Fibroblast of pulmonary artery (primary cell): ENCODE data around the gene ANXA11.
A peak's percentile ranks its signal among the peaks of the same experiment; 100 is the strongest.

ENCODE experiments used
- DNase-seq: peaks from one replicate; pipeline ENCODE4 v3.0.0-alpha.2; 2010; ENCODE audit warnings: low read depth
- H3K4me3 ChIP-seq: replicated peaks from 2 replicates; pipeline ENCODE4 v1.5.1; 2011; ENCODE audit warnings: low read depth, mild to moderate bottlenecking, control low read depth, low read length, moderate library complexity
- TF ChIP-seq, protein P1 (sequence below): IDR thresholded peaks from 2 replicates; pipeline ENCODE4 v1.5.1; 2011; ENCODE audit warnings: mild to moderate bottlenecking, control low read depth, low read length, inconsistent platforms; ENCODE audit errors: missing control alignments

Gene ANXA11

DNA sequence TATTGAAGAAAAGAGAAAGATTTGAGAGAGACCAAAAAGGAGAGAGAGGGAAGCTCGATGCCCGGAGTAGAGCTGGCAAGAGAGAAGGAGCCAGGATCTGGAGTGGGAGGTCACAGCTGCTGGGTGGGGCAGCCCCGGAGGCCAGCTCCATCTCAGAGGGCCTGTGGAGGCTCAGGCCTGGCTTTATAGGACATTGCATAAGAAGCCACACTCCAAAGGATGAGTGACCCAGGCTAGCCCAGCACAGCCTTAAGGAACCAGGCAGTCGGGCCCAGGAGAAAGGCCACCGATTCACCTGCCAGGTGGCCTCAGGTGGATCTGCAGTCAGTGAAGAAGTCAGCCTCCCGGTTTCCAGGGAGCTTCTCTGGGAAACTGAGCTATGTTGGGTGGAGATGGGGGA, 72.1 kb downstream of the ANXA11 start:
- TF ChIP-seq, protein P1, sequence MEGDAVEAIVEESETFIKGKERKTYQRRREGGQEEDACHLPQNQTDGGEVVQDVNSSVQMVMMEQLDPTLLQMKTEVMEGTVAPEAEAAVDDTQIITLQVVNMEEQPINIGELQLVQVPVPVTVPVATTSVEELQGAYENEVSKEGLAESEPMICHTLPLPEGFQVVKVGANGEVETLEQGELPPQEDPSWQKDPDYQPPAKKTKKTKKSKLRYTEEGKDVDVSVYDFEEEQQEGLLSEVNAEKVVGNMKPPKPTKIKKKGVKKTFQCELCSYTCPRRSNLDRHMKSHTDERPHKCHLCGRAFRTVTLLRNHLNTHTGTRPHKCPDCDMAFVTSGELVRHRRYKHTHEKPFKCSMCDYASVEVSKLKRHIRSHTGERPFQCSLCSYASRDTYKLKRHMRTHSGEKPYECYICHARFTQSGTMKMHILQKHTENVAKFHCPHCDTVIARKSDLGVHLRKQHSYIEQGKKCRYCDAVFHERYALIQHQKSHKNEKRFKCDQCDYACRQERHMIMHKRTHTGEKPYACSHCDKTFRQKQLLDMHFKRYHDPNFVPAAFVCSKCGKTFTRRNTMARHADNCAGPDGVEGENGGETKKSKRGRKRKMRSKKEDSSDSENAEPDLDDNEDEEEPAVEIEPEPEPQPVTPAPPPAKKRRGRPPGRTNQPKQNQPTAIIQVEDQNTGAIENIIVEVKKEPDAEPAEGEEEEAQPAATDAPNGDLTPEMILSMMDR, result no peak
- peak overlapping the region; percentile 64 for H3K4me3 ChIP-seq
- peak; percentile 46 for DNase-seq

DNA sequence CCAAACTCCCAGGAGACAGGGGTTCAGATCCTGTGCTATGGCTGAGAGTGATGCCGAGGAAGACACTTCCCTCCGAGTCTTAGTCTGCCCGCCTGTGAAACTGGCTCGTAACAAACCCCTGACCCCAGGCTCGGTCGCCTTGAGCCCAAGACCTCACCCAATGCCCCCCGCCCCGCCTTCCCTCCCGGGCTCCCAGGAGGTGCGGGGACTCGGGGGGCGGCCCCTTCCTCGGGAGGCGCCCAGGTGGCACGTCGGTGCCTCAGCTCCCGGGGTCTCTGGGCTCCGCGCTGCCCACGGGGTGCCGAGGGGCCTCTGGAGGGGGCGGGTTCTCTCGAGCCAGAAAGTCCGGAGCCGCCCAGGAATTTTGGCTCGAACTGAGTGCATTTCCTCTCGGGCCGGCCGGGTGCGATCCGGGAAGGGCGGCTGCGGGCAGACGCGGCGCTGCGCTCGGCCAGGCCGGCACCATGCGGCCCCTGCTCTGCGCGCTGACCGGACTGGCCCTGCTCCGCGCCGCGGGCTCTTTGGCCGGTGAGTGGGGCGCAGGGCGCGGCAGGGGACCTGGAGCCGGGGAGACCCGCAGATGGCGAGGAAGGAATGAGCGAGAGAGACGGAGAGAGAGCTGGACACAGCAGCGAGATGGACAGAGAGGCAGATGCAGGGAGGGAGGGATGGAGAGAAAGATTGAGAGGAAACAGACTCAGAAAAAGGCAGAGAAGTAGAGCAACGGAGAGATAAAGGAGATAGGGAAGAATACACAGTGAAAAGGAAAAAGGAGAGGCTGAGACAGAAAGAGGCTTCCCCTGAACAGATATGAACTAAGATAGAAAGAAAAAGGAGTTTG, 72.8 kb downstream of the ANXA11 start, which contains the start of gene PLAC9:
PLAC9 (plus strand) TSS at position 432 of the 841 bp plus-strand sequence; CDS start at position 465, 33 bp downstream.
- DNase-seq, result peak; percentile 52
- TF ChIP-seq, protein P1, result no peak
- peak within 1 kb of the TSS; percentile 64 for H3K4me3 ChIP-seq

DNA sequence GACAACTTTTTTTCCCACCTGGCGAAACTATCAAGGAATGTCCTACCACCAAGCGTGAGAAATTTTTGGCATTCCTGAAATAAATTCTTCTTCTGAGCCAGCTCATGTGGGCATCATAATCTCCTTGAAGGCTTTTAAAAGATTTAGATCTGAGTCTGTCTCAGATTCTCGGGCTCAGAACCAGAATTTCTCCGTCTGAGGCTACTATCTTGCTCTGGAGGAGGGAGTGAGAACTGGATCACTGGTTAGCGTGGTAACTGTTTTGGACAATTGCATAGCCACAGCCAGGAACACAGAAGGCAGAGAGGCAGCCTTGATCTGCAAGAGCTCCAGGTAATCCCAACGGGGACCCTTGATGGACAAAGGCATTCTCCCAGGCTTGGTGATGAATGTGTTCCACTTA, 73.8 kb downstream of the ANXA11 start:
- TF ChIP-seq, protein P1, result no peak
- DNase-seq, result peak; percentile 26
- no peak overlapping the region for H3K4me3 ChIP-seq

DNA sequence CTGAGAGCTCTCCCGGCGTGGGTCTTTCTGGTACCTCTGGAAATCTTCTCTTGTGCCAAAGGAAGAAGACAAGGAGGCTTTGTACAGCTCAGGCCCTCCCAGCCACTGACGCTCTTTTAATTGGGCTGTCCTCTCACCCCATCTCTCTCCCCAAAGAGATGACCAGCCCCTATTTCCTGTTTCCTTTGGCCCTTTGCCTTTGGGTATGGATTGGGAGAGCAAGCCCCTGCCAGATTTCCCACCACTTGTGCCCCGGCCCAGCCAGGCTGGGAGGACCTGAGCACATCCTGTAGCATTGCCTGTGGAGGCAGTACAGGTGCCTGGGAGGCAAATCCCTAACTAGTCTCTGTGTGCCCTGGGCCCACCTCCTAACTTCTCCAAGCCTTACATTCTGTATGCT, 78.5 kb downstream of the ANXA11 start:
- H3K4me3 ChIP-seq, result no peak overlapping the region
- DNase-seq, result no peak
- TF ChIP-seq, protein P1, result no peak

DNA sequence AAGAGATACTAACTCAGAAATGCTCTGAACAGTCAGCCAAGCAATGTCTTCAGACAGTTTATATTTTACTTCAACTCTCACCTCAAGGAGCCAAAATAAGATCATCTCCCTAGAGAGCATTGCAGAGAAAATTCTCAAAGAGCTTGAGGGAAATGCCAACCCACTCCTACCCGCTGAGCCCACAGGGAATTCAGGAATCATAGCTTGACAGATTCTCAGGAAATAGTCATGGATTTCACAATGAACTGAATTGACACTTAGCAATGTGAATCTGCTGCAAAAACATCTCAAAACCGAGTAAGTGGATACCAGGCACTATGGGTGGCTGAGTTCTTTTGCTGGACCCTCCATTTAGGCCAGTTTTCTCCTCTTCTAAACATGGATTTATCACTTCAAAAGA, 82.6 kb downstream of the ANXA11 start:
- DNase-seq, result peak; percentile 57
- H3K4me3 ChIP-seq, result no peak overlapping the region
- TF ChIP-seq, protein P1, result no peak

DNA sequence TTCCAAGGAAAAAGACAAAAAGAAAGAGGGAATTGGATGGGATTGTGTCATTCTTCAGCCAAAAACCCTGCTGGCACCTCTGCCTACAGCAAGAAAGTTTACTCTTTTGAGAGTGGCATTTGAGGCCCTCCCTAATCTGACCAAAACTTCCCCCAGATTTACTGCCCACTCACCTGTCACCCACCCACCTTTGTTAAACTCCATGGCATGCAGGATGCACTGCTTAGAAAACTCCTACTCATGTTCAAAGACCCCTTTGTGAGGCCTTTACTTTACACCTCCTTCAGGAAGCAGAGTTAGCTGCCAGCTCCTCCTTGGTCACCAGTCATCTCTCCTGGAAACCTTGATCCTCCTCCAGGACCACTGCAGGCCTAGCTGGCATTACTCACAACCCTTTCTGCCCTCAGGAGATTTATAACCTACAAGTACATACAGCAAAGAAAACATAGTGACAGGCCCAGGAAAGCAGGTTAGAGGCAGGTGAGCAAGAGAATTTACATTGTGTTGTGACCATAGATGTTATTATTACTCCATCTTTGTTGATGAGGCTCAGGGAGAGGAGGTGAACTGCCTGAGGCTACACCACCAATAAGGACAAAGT, 83.1 kb downstream of the ANXA11 start:
- no peak overlapping the region for H3K4me3 ChIP-seq
- no peak for DNase-seq
- TF ChIP-seq, protein P1, result no peak

DNA sequence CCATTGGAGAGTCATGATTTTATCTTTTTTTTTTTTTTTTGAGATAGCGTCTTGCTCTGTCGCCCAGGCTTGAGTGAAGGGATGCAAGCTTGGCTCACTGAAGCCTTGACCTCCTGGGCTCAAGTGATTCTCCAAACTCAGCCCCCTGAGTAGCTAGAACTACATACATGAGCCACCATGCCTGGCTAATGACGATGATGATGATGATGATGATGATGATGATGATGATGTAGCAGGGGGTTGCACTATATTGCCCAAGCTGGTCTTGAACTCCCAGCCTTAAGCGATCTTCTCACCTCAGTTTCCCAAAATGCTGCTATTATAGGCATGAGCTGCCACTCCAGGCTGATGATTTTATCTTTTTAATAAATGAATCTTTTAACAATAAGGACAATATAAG, 86.7 kb downstream of the ANXA11 start:
- no peak overlapping the region for H3K4me3 ChIP-seq
- TF ChIP-seq, protein P1, result no peak
- DNase-seq, result no peak
